Stimulated activated CD4-positive, alpha-beta T cell treated with anti-CD3 and anti-CD28 coated beads, TNF-alpha, amount 100 ng/mL, for 4 hours (primary cell): ENCODE measurements around the gene HAX1.
"Not testable (repeated sequence)": the region's sequence is repeated elsewhere in the genome, so short reads cannot be mapped to it uniquely, and the experiment has no call there.

ENCODE experiments used
- DNase-seq, 3 experiments: peaks; one replicate each; pipeline ENCODE4 v3.0.0-alpha.2; 2020; ENCODE audit warnings: low read depth in 3 of 3

Gene HAX1

GRCh38 chr1:154287591-154287990 is 15.2 kb downstream of the HAX1 start:
- DNase-seq = not testable (repeated sequence)

GRCh38 chr1:154288661-154289060 is 16.2 kb downstream of the HAX1 start:
- no peak for DNase-seq

GRCh38 chr1:154290921-154291320 is 18.5 kb downstream of the HAX1 start:
- no peak for DNase-seq

- DNase-seq = no peak
These were observed 23.2 kb downstream of the HAX1 start for GRCh38 chr1:154295408-154296235.

DNA sequence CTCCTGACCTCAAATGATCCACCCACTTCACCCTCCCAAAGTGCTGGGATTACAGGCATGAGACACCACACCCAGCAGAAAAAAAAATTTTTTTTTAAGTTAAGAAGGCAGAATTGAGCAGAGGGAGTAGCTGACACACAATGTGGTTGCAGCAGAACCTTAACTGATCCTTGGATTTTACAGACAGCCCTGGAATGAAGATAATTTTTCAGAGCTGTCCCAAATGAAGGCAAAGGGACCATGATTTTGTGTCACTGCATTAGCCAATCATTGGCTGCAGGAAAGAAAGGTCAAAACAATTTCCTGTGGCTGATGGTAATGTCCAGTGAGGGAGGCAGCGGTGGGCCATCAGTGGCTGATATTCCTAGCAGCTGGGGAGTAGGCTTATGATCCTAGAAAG is 29.2 kb downstream of the HAX1 start:
- DNase-seq = no peak

GRCh38 chr1:154304664-154305337 is 32.4 kb downstream of the HAX1 start:
- no peak for DNase-seq

- DNase-seq = no peak
These were observed 33.7 kb downstream of the HAX1 start for GRCh38 chr1:154306151-154306550.

GRCh38 chr1:154307670-154308270 is 35.3 kb downstream of the HAX1 start:
- not testable (repeated sequence) for DNase-seq

- DNase-seq = not testable (repeated sequence)
These were observed 36.7 kb downstream of the HAX1 start for GRCh38 chr1:154309136-154309535.

DNA sequence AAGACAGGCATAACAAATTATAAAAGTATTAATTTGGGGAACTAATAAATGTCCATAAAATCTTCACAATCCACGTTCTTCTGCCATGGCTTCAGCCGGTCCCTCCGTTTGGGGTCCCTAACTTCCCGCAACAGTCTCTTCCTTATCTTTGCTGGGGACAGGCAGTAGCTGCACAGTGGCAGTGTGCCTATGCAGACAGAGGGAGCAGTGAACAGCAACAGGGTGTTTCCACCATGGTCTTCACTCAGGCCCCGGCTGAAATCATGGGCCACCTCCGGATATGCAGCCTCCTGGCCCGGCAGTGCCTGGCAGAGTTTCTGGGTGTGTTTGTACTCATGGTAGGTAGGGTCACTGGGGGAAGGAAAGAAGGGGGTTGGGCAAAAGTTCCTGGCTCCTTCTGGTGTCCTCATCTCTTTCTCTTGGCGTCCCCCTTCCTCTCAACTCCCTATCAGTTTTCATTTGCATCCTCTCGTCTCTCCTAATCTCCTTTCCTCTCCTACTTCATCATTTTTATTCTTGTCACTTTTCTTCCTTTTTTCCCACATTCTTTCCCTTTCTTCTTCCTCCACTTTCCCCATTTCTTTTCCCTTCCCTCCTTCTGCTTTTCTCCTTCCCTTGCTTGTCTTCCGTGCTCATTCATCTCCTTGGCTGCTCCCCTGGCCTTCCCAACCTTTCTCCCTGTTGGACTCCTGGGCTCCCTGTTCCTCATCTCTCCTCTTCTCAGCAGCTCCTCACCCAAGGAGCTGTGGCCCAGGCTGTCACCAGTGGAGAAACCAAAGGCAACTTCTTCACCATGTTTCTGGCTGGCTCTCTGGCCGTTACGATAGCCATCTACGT is 40.0 kb downstream of the HAX1 start:
- DNase-seq = not testable (repeated sequence)

GRCh38 chr1:154313066-154313356 is 40.6 kb downstream of the HAX1 start:
- no peak for DNase-seq

- DNase-seq = not testable (repeated sequence)
These were observed 41.8 kb downstream of the HAX1 start for GRCh38 chr1:154314226-154314625.

GRCh38 chr1:154316704-154317103 is 44.3 kb downstream of the HAX1 start:
- DNase-seq = no peak

GRCh38 chr1:154318386-154318785 is 46.0 kb downstream of the HAX1 start:
- no peak for DNase-seq

DNA sequence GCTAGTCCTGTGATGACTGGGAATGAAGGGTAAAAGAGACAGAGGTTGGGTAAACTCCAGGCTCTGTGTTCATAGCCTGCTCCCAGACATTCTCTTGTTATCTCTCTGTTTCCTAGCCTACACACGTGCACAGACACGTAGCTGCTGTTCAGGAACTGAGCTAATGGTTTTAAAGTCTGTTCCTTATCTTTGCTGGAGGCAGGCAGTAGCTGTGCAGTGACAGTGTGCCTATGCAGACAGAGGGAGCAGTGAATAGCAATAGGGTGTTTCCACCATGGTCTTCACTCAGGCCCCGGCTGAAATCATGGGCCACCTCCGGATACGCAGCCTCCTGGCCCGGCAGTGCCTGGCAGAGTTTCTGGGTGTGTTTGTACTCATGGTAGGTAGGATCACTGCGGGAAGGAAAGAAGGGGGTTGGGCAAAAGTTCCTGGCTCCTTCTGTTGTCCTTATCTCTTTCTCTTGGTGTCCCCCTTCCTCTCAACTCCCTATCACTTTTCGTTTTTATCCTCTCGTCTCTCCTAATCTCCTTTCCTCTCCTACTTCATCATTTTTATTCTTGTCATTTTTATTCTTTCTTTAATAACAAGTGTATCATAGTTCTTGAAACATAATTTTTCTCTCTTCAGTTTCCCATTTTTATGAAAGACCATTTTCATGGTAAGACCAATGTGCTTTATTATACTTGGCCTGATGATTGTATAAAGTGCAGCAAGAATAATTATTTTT is 48.6 kb downstream of the HAX1 start, which contains the start of gene AQP10:
AQP10 (plus strand) TSS at position 212 of the 727 bp plus-strand sequence; CDS start at position 275, 63 bp downstream.
- no peak for DNase-seq

- DNase-seq = not testable (repeated sequence)
These were observed 49.1 kb downstream of the HAX1 start for GRCh38 chr1:154321609-154321934.

DNA sequence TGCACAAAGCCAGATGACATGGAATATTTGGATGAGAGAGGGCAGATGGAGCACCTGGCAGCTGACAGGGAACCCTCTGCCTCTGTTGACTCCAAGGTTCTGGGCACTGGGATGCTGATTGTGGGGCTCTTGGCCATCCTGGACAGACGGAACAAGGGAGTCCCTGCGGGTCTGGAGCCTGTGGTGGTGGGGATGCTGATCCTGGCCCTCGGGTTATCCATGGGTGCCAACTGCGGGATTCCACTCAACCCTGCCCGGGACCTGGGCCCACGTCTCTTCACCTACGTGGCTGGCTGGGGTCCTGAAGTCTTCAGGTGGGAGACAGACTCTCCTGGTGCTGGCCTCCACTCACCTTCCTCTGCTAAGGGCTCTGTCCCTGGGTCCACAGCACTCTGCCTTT is 51.1 kb downstream of the HAX1 start:
- DNase-seq = no peak

- DNase-seq = no peak
These were observed 51.8 kb downstream of the HAX1 start for GRCh38 chr1:154324241-154324640.

DNA sequence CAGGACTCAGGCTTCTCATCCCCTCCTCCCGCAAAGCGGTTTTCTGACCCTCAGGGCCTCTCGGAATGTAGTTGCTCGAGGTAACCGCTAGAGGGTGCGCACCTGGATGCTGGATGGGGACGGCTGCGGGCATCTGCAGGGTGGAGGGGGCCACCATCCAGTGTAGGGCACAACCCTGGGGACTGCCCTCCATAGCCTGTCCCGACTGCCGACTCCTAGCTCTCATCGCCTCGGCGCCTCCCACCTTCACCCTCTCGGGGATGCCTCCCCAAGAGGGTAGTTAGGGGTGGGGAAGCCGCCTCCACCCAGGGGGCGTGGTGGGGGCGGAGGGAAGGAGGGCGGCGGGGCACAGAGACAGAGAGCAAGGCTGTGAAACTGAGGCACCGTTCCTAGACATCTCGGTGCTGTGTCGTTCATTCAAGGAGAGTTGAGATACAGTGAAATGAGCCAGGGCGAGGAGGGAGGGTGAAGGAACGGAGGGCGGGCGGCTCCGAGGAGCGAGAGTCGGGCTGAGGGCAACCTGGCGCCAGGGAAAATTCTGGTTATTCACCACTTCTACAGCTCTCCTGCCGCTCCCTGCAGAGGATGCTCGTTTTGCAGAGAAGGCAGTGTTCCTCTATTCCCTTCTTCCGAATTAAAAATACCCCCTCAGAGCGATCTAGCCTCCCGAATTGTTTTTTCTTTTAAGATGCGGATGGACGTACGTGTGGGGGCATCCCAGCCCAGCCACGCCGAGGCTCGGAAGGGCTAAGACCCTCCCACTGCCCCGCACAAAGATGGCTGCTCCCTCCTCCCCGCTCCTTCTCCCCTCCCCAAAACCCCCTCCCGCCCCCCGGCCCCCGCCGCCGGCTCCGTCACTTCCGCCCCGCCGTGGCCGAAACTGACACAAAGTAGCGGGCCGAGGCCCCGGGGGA is 52.5 kb downstream of the HAX1 start, which contains the start of gene ATP8B2:
ATP8B2 (plus strand) TSS at position 857 of the 914 bp plus-strand sequence. CDS start 2,617 bp downstream, outside the sequence.
- DNase-seq = peak; percentile 61 to 68 (median 67)
